NCI-H226 (cell line): Measurements from ENCODE around the gene NINJ1.

ENCODE experiments used
- DNase-seq: peaks from one replicate; pipeline ENCODE4 v3.0.0-alpha.2; 2015

Gene NINJ1

GRCh38 chr9:93086447-93087224, 47.4 kb downstream of the NINJ1 start:
- DNase-seq: no peak

GRCh38 chr9:93085676-93086075, 48.4 kb downstream of the NINJ1 start:
- no peak for DNase-seq

GRCh38 chr9:93084471-93084881, 49.6 kb downstream of the NINJ1 start:
- no peak for DNase-seq

GRCh38 chr9:93083592-93084470, 50.2 kb downstream of the NINJ1 start:
- no peak for DNase-seq

GRCh38 chr9:93082841-93083411, 51.1 kb downstream of the NINJ1 start:
- DNase-seq: no peak

GRCh38 chr9:93081931-93082330, 52.1 kb downstream of the NINJ1 start:
- DNase-seq: peak; percentile 79

GRCh38 chr9:93081081-93081529, 52.9 kb downstream of the NINJ1 start:
- DNase-seq: no peak

GRCh38 chr9:93080406-93080805, 53.6 kb downstream of the NINJ1 start:
- no peak for DNase-seq

GRCh38 chr9:93079371-93079770, 54.7 kb downstream of the NINJ1 start:
- no peak for DNase-seq

- no peak for DNase-seq
These were observed 56.2 kb downstream of the NINJ1 start for GRCh38 chr9:93077811-93078210.

GRCh38 chr9:93077367-93077766, 56.7 kb downstream of the NINJ1 start:
- no peak for DNase-seq

GRCh38 chr9:93076792-93077128, 57.3 kb downstream of the NINJ1 start:
- DNase-seq: no peak

GRCh38 chr9:93076101-93076791, 57.8 kb downstream of the NINJ1 start:
- DNase-seq: no peak

GRCh38 chr9:93072383-93072795, 61.7 kb downstream of the NINJ1 start:
- DNase-seq: no peak
